ENCODE measurements around the gene MAP1LC3A.

DNA sequence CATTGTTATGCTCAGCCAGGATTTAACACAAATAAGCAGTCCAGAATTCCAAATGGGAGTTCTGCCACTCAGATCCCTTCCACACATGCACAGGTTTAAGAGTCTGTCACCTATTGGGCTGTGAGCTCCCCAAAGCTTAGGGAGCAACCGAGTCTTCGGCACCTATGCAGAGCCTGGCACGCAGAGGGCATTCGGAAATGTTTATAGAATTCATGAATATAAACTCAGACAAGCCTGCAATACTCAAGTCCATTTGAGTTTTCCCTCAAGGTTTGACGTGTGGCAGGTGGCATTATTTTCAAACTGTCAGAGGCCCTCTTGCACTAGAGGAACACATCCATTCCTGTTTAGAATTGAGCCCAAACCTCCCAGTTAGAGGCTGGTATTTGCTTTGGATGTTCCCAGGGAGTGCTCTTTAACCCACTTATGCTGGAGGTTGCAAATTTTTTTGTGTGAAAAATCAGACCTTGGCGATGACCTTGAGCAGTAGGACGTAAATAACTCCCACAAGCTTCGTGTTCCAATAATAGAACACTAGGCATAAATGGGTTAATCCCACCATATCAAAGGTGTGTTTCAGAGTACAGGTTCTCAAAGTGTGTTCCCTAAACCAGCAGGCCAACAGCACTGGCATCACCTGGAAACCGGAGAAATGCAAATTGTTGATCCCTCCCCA lies 28.1 kb downstream of the MAP1LC3A start:
- no peak for TF ChIP-seq POLR2A (IDR thresholded peaks at IDR 0.05)
- no peak for TF ChIP-seq CTCF (IDR thresholded peaks at IDR 0.05)
- no peak for TF ChIP-seq EP300 (IDR thresholded peaks at IDR 0.05)
